Trophoblast cell (in vitro differentiated cells and primary cell): ENCODE data around the gene CKM.

ENCODE experiments used
- DNase-seq, 2 donors: peaks; one replicate each; pipeline ENCODE4 v3.0.0-alpha.2; 2016
- H2AFZ ChIP-seq: 2 replicates; pipeline ENCODE4 v1.6.1; 2013; ENCODE audit warnings: low read length, moderate library complexity, mild to moderate bottlenecking; ENCODE audit not compliant: insufficient read depth, poor library complexity
- H2AK5ac ChIP-seq: 2 replicates; pipeline ENCODE4 v1.6.1; 2013; ENCODE audit warnings: mild to moderate bottlenecking, low read length
- H2BK120ac ChIP-seq: 2 replicates; pipeline ENCODE4 v1.6.1; 2013; ENCODE audit warnings: low read length, mild to moderate bottlenecking, moderate library complexity; ENCODE audit not compliant: insufficient read depth, poor library complexity
- H2BK12ac ChIP-seq: 2 replicates; pipeline ENCODE4 v1.6.1; 2013; ENCODE audit warnings: mild to moderate bottlenecking, low read length, moderate library complexity
- H2BK5ac ChIP-seq: 2 replicates; pipeline ENCODE4 v1.6.1; 2013; ENCODE audit warnings: low read length, low read depth, moderate library complexity, mild to moderate bottlenecking; ENCODE audit not compliant: poor library complexity
- H3K14ac ChIP-seq: 2 replicates; pipeline ENCODE4 v1.6.1; 2013; ENCODE audit warnings: mild to moderate bottlenecking, low read length
- H3K18ac ChIP-seq: 2 replicates; pipeline ENCODE4 v1.6.1; 2013; ENCODE audit warnings: mild to moderate bottlenecking, low read length
- H3K23ac ChIP-seq: 2 replicates; pipeline ENCODE4 v1.6.1; 2013; ENCODE audit warnings: low read length
- H3K27ac ChIP-seq: 2 replicates; pipeline ENCODE4 v1.5.1; 2013; ENCODE audit warnings: low read depth, mild to moderate bottlenecking, inconsistent platforms, low read length, moderate library complexity
- H3K27me3 ChIP-seq: 2 replicates; pipeline ENCODE4 v1.6.1; 2013; ENCODE audit warnings: inconsistent platforms, mild to moderate bottlenecking, low read length, moderate library complexity; ENCODE audit not compliant: insufficient read depth
- H3K36me3 ChIP-seq, 2 experiments: 1 replicate in 1 of 2; 2 replicates in 1 of 2; pipeline ENCODE4 v1.6.1; 2013; ENCODE audit warnings: low read length in 2 of 2, mild to moderate bottlenecking in 2 of 2, moderate library complexity in 1 of 2; ENCODE audit not compliant: insufficient read depth in 2 of 2, control insufficient read depth in 1 of 2
- H3K4ac ChIP-seq: 2 replicates; pipeline ENCODE4 v1.6.1; 2013; ENCODE audit warnings: low read depth, mild to moderate bottlenecking, low read length, moderate library complexity
- H3K4me1 ChIP-seq, 2 experiments: 1 replicate in 1 of 2; 2 replicates in 1 of 2; pipeline ENCODE4 v1.6.1; 2013; ENCODE audit warnings: low read length in 2 of 2, mild to moderate bottlenecking in 2 of 2, moderate library complexity in 1 of 2; ENCODE audit not compliant: insufficient read depth in 2 of 2, control insufficient read depth in 1 of 2
- H3K4me2 ChIP-seq: 2 replicates; pipeline ENCODE4 v1.6.1; 2013; ENCODE audit warnings: inconsistent platforms, mild to moderate bottlenecking, low read length, moderate library complexity
- H3K4me3 ChIP-seq: 2 replicates; pipeline ENCODE4 v1.5.1; 2013; ENCODE audit warnings: mild to moderate bottlenecking, low read depth, low read length, inconsistent platforms
- H3K79me1 ChIP-seq: one replicate; pipeline ENCODE4 v1.6.1; 2013; ENCODE audit warnings: low read length
- H3K79me2 ChIP-seq: 2 replicates; pipeline ENCODE4 v1.6.1; 2013; ENCODE audit warnings: low read length, mild to moderate bottlenecking; ENCODE audit not compliant: control insufficient read depth, insufficient read depth, poor library complexity
- H3K9ac ChIP-seq: 2 replicates; pipeline ENCODE4 v1.6.1; 2013; ENCODE audit warnings: mild to moderate bottlenecking, low read length
- H3K9me3 ChIP-seq: 2 replicates; pipeline ENCODE4 v1.6.1; 2013; ENCODE audit warnings: low read depth, mild to moderate bottlenecking, control low read depth, inconsistent platforms, low read length; ENCODE audit not compliant: insufficient read depth
- H4K12ac ChIP-seq: 2 replicates; pipeline ENCODE4 v1.6.1; 2013; ENCODE audit warnings: low read depth, mild to moderate bottlenecking, low read length, moderate library complexity
- H4K8ac ChIP-seq: 2 replicates; pipeline ENCODE4 v1.6.1; 2013; ENCODE audit warnings: low read depth, mild to moderate bottlenecking, low read length, moderate library complexity
- H4K91ac ChIP-seq: one replicate; pipeline ENCODE4 v1.6.1; 2013; ENCODE audit warnings: low read depth, mild to moderate bottlenecking, low read length, moderate library complexity
- WGBS: extraction: QIAGEN DNeasy Blood & Tissue Kit; methylation state at CpG from one replicate; pipeline ENCODE4 v1.1.7; 2013; ENCODE audit warnings: missing lambda C conversion rate; ENCODE audit not compliant: insufficient read length, insufficient coverage; ENCODE audit errors: extremely low coverage; 5-methylcytosine and 5-hydroxymethylcytosine counted together

Gene CKM

GRCh38 chr19:45333609-45334303, 11.1 kb upstream of the CKM start:
- Histone ChIP-seq H3K27ac (no peak overlapping the region), H3K18ac (no peak overlapping the region), H3K23ac (no peak overlapping the region), H2BK120ac (no peak overlapping the region), H3K36me3 (no peaks in the 10 kb centered on the region), H4K12ac (no peak overlapping the region), H4K8ac (no peak overlapping the region), H3K4me3 (no peak overlapping the region), H3K27me3 (no peaks in the 10 kb centered on the region), H2AK5ac (no peak overlapping the region), H3K79me2 (no peaks in the 10 kb centered on the region), H3K79me1 (no peaks in the 10 kb centered on the region), H2BK12ac (no peak overlapping the region), H3K9me3 (peaks cover 2% of the 10 kb centered on the region), H4K91ac (no peak overlapping the region), H3K4ac (no peak overlapping the region), H2AFZ (no peak overlapping the region), H3K14ac (no peak overlapping the region), H3K4me1 (no peaks in the 10 kb centered on the region), H3K4me2 (no peak overlapping the region), H2BK5ac (no peak overlapping the region), H3K9ac (no peak overlapping the region)
- no peak for DNase-seq
- no CpG with 5 or more reads among the region's 10 CpGs for WGBS

- Histone ChIP-seq H3K4me3 (no peak overlapping the region), H4K8ac (no peak overlapping the region), H3K9me3 (peaks cover 2% of the 10 kb centered on the region), H3K23ac (no peak overlapping the region), H4K12ac (no peak overlapping the region), H2BK5ac (no peak overlapping the region), H3K9ac (no peak overlapping the region), H4K91ac (no peak overlapping the region), H3K27ac (no peak overlapping the region), H2AFZ (no peak overlapping the region), H3K79me2 (no peaks in the 10 kb centered on the region), H3K4me1 (peaks cover 0 to 1% of the 10 kb centered on the region in 2 experiments), H3K18ac (no peak overlapping the region), H3K4me2 (no peak overlapping the region), H3K79me1 (no peaks in the 10 kb centered on the region), H2AK5ac (no peak overlapping the region), H3K27me3 (no peaks in the 10 kb centered on the region), H3K4ac (no peak overlapping the region), H3K36me3 (no peaks in the 10 kb centered on the region), H3K14ac (no peak overlapping the region), H2BK12ac (no peak overlapping the region), H2BK120ac (no peak overlapping the region)
- WGBS, result no CpG with 5 or more reads among the region's 7 CpGs
- DNase-seq, result no peak
These were observed 8.7 kb upstream of the CKM start for GRCh38 chr19:45331411-45331810.

- no CpG with 5 or more reads among the region's 13 CpGs for whole genome bisulfite sequencing
- H3K79me1 ChIP-seq, result no peaks in the 10 kb centered on the region
- no peak overlapping the region for H2BK5ac ChIP-seq
These were observed 4.9 kb upstream of the CKM start for GRCh38 chr19:45327404-45328143.

GRCh38 chr19:45324349-45324907, 1.8 kb upstream of the CKM start:
- H4K12ac ChIP-seq, result no peak overlapping the region
- no peak overlapping the region for H2AFZ ChIP-seq
- H3K9ac ChIP-seq, result no peak overlapping the region
- no peak overlapping the region for H3K4me2 ChIP-seq
- no peak overlapping the region for H2BK5ac ChIP-seq
- WGBS, result no CpG with 5 or more reads among the region's 11 CpGs
- H2BK120ac ChIP-seq, result no peak overlapping the region
- peaks cover 4% of the 10 kb centered on the region for H3K27me3 ChIP-seq
- no peak overlapping the region for H3K27ac ChIP-seq
- no peak overlapping the region for H3K18ac ChIP-seq
- no peaks in the 10 kb centered on the region for H3K79me2 ChIP-seq
- H4K91ac ChIP-seq, result no peak overlapping the region
- no peak overlapping the region for H2AK5ac ChIP-seq
- H2BK12ac ChIP-seq, result no peak overlapping the region
- H3K79me1 ChIP-seq, result no peaks in the 10 kb centered on the region
- no peak overlapping the region for H3K4me3 ChIP-seq
- no peak overlapping the region for H3K4ac ChIP-seq
- no peak overlapping the region for H3K23ac ChIP-seq
- H4K8ac ChIP-seq, result no peak overlapping the region
- no peaks in the 10 kb centered on the region for H3K36me3 ChIP-seq
- peaks cover 0 to 5% of the 10 kb centered on the region in 2 experiments for H3K4me1 ChIP-seq
- H3K14ac ChIP-seq, result no peak overlapping the region
- no peak for DNase-seq
- no peaks in the 10 kb centered on the region for H3K9me3 ChIP-seq

More at GRCh38 chr19:45327404-45328143, 4.9 kb upstream of the CKM start:
- H3K9me3 ChIP-seq, result no peaks in the 10 kb centered on the region
- no peak overlapping the region for H2AK5ac ChIP-seq
- no peak overlapping the region for H2BK12ac ChIP-seq
- no peaks in the 10 kb centered on the region for H3K36me3 ChIP-seq
- no peak for DNase-seq
- H3K14ac ChIP-seq, result no peak overlapping the region
- no peak overlapping the region for H4K91ac ChIP-seq
- peaks cover 4% of the 10 kb centered on the region for H3K27me3 ChIP-seq
- H3K23ac ChIP-seq, result no peak overlapping the region
- H3K4me3 ChIP-seq, result no peak overlapping the region
- H4K12ac ChIP-seq, result no peak overlapping the region
- H2BK120ac ChIP-seq, result no peak overlapping the region
- no peak overlapping the region for H3K4ac ChIP-seq
- no peak overlapping the region for H2AFZ ChIP-seq
- H3K79me2 ChIP-seq, result no peaks in the 10 kb centered on the region
- peaks cover 0 to 5% of the 10 kb centered on the region in 2 experiments for H3K4me1 ChIP-seq
- H3K9ac ChIP-seq, result no peak overlapping the region
- no peak overlapping the region for H3K4me2 ChIP-seq
- no peak overlapping the region for H3K18ac ChIP-seq
- H4K8ac ChIP-seq, result no peak overlapping the region
- no peak overlapping the region for H3K27ac ChIP-seq
